H1 (cell line): Measurements from ENCODE around the gene AHI1. TPM values are rescaled to one million over a fixed set of nuclear protein-coding genes. Genes with fewer than 3 reads are reported as not detected.

Source experiments
- CBX8 ChIP-seq: fragments of 300-800, 300-1000 bp; sonication (generic); IDR thresholded peaks from 2 replicates; pipeline ENCODE4 v1.7.1; 2016; ENCODE audit warnings: low read depth, low read length, borderline replicate concordance
- JUN ChIP-seq: IDR thresholded peaks from 2 replicates; pipeline ENCODE4 v1.6.1; 2011; ENCODE audit warnings: low read depth, mild to moderate bottlenecking, improper control_type of control experiment, low read length
- SRF ChIP-seq: IDR thresholded peaks from 2 replicates; pipeline ENCODE4 v1.6.1; 2011; ENCODE audit warnings: mild to moderate bottlenecking, low read depth, low read length, moderate library complexity
- polyA plus RNA-seq, 7 experiments: library from polyadenylated mRNA; depleted of rRNA in 3 of 7; stranded (reverse) in 5 of 7; unstranded in 2 of 7; fragments of >200 nt in 5 of 7; fragments of 200-250 nt in 2 of 7; gene quantifications; 1 replicate in 5 of 7; 2 replicates in 1 of 7; 4 replicates in 1 of 7; pipeline versions ENCODE4 v1.2.1 to v1.2.3, GENCODE V29; 2011 to 2013; ENCODE audit warnings: missing spikeins in 2 of 7, mixed read lengths in 2 of 7
- total RNA-seq: library from RNA; stranded (reverse); fragmentation: NEBNext Ultra II Directional; extraction: Animal tissue kit (Norgen Biotek cat#: 25700); gene quantifications from 2 replicates; pipeline ENCODE4 v1.2.1, GENCODE V29; 2021

AHI1 gene
- total and polyA plus RNA-seq, 2 of the 8 experiments (the other 6 are each of a cell fraction or from before 2014, with no cell fraction given) = 4.2 to 19.6 TPM

GRCh38 chr6:135250751-135251497, 246.6 kb downstream of the AHI1 start (continued):
- no peak for TF ChIP-seq JUN
- no peak for TF ChIP-seq CBX8
- no peak for TF ChIP-seq SRF
- TF ChIP-seq, all 59 proteins: peak for 14
